ENCODE measurements around the gene KIAA1671. TPM values are rescaled to one million over a fixed set of nuclear protein-coding genes. Genes with fewer than 3 reads are reported as not detected.

KIAA1671 gene
- total and polyA plus RNA-seq, 2 of the 13 experiments (the other 11 are each of a cell fraction or from before 2014, with no cell fraction given): 13.5 to 13.6 TPM

DNA sequence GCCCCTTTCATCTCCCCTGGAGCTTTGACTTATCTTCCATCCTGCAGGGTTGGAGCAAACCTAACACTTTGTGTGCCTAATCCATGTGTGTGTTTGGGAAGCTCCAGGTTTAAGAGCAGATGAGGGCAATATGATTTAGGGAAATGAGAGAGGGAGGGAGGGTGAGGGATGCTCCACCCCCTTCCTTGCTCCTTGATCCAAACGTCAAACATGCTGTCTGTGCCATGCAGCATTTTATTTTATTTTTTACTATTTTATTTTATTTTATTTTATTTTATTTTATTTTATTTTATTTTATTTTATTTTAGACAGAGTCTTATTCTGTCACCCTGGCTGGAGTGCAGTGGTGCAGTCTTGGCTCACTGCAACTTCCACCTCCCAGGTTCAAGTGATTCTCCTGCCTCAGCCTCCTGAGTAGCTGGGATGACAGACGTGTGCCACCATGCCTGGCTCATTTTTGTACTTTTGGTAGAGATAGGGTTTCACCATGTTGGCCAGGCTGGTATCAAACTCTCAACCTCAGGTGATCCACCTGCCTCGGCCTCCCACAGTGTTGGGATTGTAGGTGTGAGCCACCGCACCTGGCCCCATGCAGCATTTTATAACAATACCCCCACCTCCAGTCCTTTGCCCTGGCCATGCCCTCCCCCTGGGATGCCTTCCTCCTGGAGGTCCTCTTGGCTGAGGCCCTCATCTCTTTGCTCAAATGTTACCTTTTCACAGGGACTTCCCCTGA, 194.6 kb downstream of the KIAA1671 start:
- 89% methylated on average over 4 of the region's 4 CpGs for WGBS (ENCODE audit: low lambda C conversion rate)
- H3K27me3 ChIP-seq (ENCODE audit: control insufficient read depth in 1 of 2, insufficient read depth in 2 of 2, low read length in 2 of 2): no peaks in the 10 kb centered on the region
- no peak overlapping the region for H3K27ac ChIP-seq (ENCODE audit: extremely low read length, insufficient read depth, low read length)
- FAIRE-seq (no peak), DNase-seq (ENCODE audit: low spot score) (no peak), ATAC-seq (no peak)
- ChIA-PET CTCF (ENCODE audit: low intra/inter-chr PET ratio, low total read pairs) (no interaction called here), POLR2A (no interaction called here)
- in situ Hi-C loops (cut with HindIII; ENCODE audit: extremely low pct_ligation_motif_present, low pct_unique_long_range_greater_than_20kb): no loop called here
- no peak overlapping the region for H3K4me2 ChIP-seq (ENCODE audit: low read depth, low read length)
- no peak overlapping the region for H3K9ac ChIP-seq (ENCODE audit: insufficient read depth, low read depth, low read length)
- H3K9me3 ChIP-seq (ENCODE audit: low read length): no peaks in the 10 kb centered on the region
- H3K36me3 ChIP-seq (replicated peaks in 1 of 2; ENCODE audit: control insufficient read depth in 1 of 2, insufficient read depth in 2 of 2, low read length in 2 of 2): peaks cover 0 to 1% of the 10 kb centered on the region in 2 experiments; a peak in 1 of 5 replicates
- no peaks in the 10 kb centered on the region for H3K79me2 ChIP-seq (ENCODE audit: insufficient read depth, low read length)
- H3K4me3 ChIP-seq (replicated peaks in 1 of 3; ENCODE audit: insufficient read depth in 1 of 3, low read depth in 2 of 3, low read length in 3 of 3): no peak overlapping the region
- TF ChIP-seq MATR3 (CRISPR knock-in tag; IDR thresholded peaks at IDR 0.05) (no peak), MAFG (CRISPR knock-in tag; IDR thresholded peaks at IDR 0.05) (no peak), ETV5 (CRISPR knock-in tag; IDR thresholded peaks at IDR 0.05; ENCODE audit: borderline replicate concordance) (no peak), ZNF530 (CRISPR knock-in tag; IDR thresholded peaks at IDR 0.05; ENCODE audit: low read depth) (no peak), HNRNPL (IDR thresholded peaks at IDR 0.05; ENCODE audit: low read depth, low read length) (no peak), SNRNP70 (IDR thresholded peaks at IDR 0.05; ENCODE audit: low read depth, low read length) (no peak), JUND (CRISPR knock-in tag; IDR thresholded peaks at IDR 0.05) (no peak), NONO (IDR thresholded peaks at IDR 0.05) (no peak), NONO (CRISPR knock-in tag; conservative IDR thresholded peaks at IDR 0.05) (no peak), ARNT (IDR thresholded peaks at IDR 0.05) (no peak), ZNF776 (CRISPR knock-in tag; IDR thresholded peaks at IDR 0.05) (no peak), ZNF468 (CRISPR knock-in tag; IDR thresholded peaks at IDR 0.05) (no peak), KLF15 (CRISPR knock-in tag; IDR thresholded peaks at IDR 0.05; ENCODE audit: borderline replicate concordance) (no peak), SRY (CRISPR knock-in tag; IDR thresholded peaks at IDR 0.05) (no peak), GFI1 (CRISPR knock-in tag; IDR thresholded peaks at IDR 0.05; ENCODE audit: borderline replicate concordance) (no peak)
- TF ChIP-seq, protein P1, sequence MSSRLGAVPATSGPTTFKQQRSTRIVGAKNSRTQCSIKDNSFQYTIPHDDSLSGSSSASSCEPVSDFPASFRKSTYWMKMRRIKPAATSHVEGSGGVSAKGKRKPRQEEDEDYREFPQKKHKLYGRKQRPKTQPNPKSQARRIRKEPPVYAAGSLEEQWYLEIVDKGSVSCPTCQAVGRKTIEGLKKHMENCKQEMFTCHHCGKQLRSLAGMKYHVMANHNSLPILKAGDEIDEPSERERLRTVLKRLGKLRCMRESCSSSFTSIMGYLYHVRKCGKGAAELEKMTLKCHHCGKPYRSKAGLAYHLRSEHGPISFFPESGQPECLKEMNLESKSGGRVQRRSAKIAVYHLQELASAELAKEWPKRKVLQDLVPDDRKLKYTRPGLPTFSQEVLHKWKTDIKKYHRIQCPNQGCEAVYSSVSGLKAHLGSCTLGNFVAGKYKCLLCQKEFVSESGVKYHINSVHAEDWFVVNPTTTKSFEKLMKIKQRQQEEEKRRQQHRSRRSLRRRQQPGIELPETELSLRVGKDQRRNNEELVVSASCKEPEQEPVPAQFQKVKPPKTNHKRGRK (CRISPR knock-in tag; IDR thresholded peaks at IDR 0.05): no peak
- TF ChIP-seq, protein P2, sequence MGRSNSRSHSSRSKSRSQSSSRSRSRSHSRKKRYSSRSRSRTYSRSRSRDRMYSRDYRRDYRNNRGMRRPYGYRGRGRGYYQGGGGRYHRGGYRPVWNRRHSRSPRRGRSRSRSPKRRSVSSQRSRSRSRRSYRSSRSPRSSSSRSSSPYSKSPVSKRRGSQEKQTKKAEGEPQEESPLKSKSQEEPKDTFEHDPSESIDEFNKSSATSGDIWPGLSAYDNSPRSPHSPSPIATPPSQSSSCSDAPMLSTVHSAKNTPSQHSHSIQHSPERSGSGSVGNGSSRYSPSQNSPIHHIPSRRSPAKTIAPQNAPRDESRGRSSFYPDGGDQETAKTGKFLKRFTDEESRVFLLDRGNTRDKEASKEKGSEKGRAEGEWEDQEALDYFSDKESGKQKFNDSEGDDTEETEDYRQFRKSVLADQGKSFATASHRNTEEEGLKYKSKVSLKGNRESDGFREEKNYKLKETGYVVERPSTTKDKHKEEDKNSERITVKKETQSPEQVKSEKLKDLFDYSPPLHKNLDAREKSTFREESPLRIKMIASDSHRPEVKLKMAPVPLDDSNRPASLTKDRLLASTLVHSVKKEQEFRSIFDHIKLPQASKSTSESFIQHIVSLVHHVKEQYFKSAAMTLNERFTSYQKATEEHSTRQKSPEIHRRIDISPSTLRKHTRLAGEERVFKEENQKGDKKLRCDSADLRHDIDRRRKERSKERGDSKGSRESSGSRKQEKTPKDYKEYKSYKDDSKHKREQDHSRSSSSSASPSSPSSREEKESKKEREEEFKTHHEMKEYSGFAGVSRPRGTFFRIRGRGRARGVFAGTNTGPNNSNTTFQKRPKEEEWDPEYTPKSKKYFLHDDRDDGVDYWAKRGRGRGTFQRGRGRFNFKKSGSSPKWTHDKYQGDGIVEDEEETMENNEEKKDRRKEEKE (IDR thresholded peaks at IDR 0.05): no peak
- intact Hi-C loops (cut with micrococcal nuclease; ENCODE audit: unreplicated experiment): no loop called here
- BruUV-seq (replicated peaks): no TSS peak
- H3K4me1 ChIP-seq (ENCODE audit: insufficient read depth, low read length): peaks cover 15% of the 10 kb centered on the region
- no peak overlapping the region for H2AFZ ChIP-seq (ENCODE audit: low read length)
- peaks cover 6% of the 10 kb centered on the region; the same call in 1 of the 2 replicates for H4K20me1 ChIP-seq (ENCODE audit: insufficient read depth, low read length)
